Hematopoietic multipotent progenitor cell treated with erythropoietin and hydrocortisone succinate and interleukin-3 and kit ligand, for 15 days (in vitro differentiated cells): ENCODE data around the gene HIVEP3.
A peak's percentile ranks its signal among the peaks of the same experiment; 100 is the strongest.
"Not testable (repeated sequence)": the region's sequence is repeated elsewhere in the genome, so short reads cannot be mapped to it uniquely, and the experiment has no call there.

ENCODE experiments used
- DNase-seq: peaks from one replicate; pipeline ENCODE4 v3.0.0-alpha.2; 2015; ENCODE audit warnings: low spot score

HIVEP3 gene

GRCh38 chr1:41711581-41711980 lies 207.1 kb downstream of the HIVEP3 start:
- DNase-seq: no peak

GRCh38 chr1:41710980-41711379 lies 207.7 kb downstream of the HIVEP3 start:
- DNase-seq: no peak

- DNase-seq: no peak
These were observed 208.8 kb downstream of the HIVEP3 start for GRCh38 chr1:41709873-41710272.

- DNase-seq: no peak
These were observed 209.4 kb downstream of the HIVEP3 start for GRCh38 chr1:41709331-41709730.

GRCh38 chr1:41708332-41708731 lies 210.4 kb downstream of the HIVEP3 start:
- no peak for DNase-seq

- DNase-seq: no peak
These were observed 210.9 kb downstream of the HIVEP3 start for GRCh38 chr1:41707793-41708192.

GRCh38 chr1:41705798-41706197 lies 212.9 kb downstream of the HIVEP3 start:
- DNase-seq: no peak

GRCh38 chr1:41704196-41704595 lies 214.5 kb downstream of the HIVEP3 start:
- DNase-seq: no peak

GRCh38 chr1:41702771-41703170 lies 216.0 kb downstream of the HIVEP3 start:
- DNase-seq: no peak

- no peak for DNase-seq
These were observed 217.7 kb downstream of the HIVEP3 start for GRCh38 chr1:41700986-41701535.

GRCh38 chr1:41700581-41700980 lies 218.1 kb downstream of the HIVEP3 start:
- no peak for DNase-seq

GRCh38 chr1:41699861-41700248 lies 218.9 kb downstream of the HIVEP3 start:
- no peak for DNase-seq

- DNase-seq: no peak
These were observed 219.5 kb downstream of the HIVEP3 start for GRCh38 chr1:41698916-41699860.

- no peak for DNase-seq
These were observed 222.3 kb downstream of the HIVEP3 start for GRCh38 chr1:41696381-41696780.

GRCh38 chr1:41695118-41695745 lies 223.5 kb downstream of the HIVEP3 start:
- DNase-seq: peak; percentile 2

GRCh38 chr1:41691966-41692365 lies 226.8 kb downstream of the HIVEP3 start:
- not testable (repeated sequence) for DNase-seq

GRCh38 chr1:41691424-41691823 lies 227.3 kb downstream of the HIVEP3 start:
- DNase-seq: no peak

- DNase-seq: no peak
These were observed 228.4 kb downstream of the HIVEP3 start for GRCh38 chr1:41690331-41690730.

- no peak for DNase-seq
These were observed 229.2 kb downstream of the HIVEP3 start for GRCh38 chr1:41689558-41689981.

GRCh38 chr1:41689139-41689538 lies 229.6 kb downstream of the HIVEP3 start:
- DNase-seq: no peak

- DNase-seq: no peak
These were observed 231.7 kb downstream of the HIVEP3 start for GRCh38 chr1:41687007-41687406.

- no peak for DNase-seq
These were observed 234.8 kb downstream of the HIVEP3 start for GRCh38 chr1:41683681-41684500.
